ENCODE data around the gene BCL11A.

Gene BCL11A

DNA sequence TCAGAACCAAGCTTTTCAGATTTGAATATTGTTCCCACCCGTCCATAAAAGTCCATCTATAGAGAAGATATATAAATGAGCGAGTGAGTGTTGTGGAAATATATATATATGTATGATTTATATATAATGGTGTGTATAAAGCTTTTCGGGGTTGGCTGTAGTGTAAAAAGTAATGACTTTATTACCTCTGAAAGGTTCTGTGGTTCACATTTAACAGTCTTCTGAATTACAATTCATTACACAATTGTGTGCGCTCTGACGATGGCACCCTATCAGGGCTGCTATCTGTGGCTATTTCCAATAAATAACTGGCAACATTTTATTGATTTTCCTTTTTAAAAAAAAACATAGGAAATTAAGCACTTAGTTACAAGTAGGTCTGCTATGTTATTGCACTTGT is 2.7 kb upstream of the BCL11A start:
- Histone ChIP-seq H2AFZ (ENCODE audit: low read length) (no peak overlapping the region), H2BK120ac (ENCODE audit: low read depth, low read length) (no peak overlapping the region), H3K14ac (ENCODE audit: low read length) (no peak overlapping the region), H2BK12ac (ENCODE audit: low read length) (no peak overlapping the region), H3K23ac (ENCODE audit: low read depth, low read length, poor library complexity) (no peak overlapping the region), H3K18ac (ENCODE audit: low read length) (no peak overlapping the region), H3K79me1 (ENCODE audit: low read depth, low read length) (no peaks in the 10 kb centered on the region), H2BK15ac (ENCODE audit: low read length) (no peak overlapping the region), H4K91ac (ENCODE audit: low read depth, low read length, poor library complexity) (no peak overlapping the region), H3K27me3 (ENCODE audit: control insufficient read depth in 3 of 3, insufficient read depth in 3 of 3, low read depth in 1 of 3, low read length in 3 of 3) (peaks cover 9 to 89% (median 50%) of the 10 kb centered on the region in 3 experiments), H3K9me3 (replicated peaks in 1 of 2; ENCODE audit: control insufficient read depth in 2 of 2, insufficient read depth in 1 of 2, low read depth in 1 of 2, low read length in 2 of 2) (no peaks in the 10 kb centered on the region), H3K4ac (ENCODE audit: low read length) (no peak overlapping the region), H3K9ac (ENCODE audit: low read depth, low read length, poor library complexity) (no peak overlapping the region), H3K4me1 (ENCODE audit: control insufficient read depth in 2 of 2, insufficient read depth in 1 of 2, low read depth in 1 of 2, low read length in 2 of 2) (peaks cover 7 to 14% of the 10 kb centered on the region in 2 donors), H3K27ac (replicated peaks; ENCODE audit: low read length) (no peak overlapping the region), H2BK5ac (ENCODE audit: low read length) (no peak overlapping the region), H4K8ac (ENCODE audit: low read depth, low read length) (no peak overlapping the region), H3K36me3 (replicated peaks in 1 of 2; ENCODE audit: control insufficient read depth in 2 of 2, insufficient read depth in 2 of 2, low read length in 2 of 2) (no peaks in the 10 kb centered on the region), H3K4me2 (ENCODE audit: insufficient read depth, low read length, poor library complexity, severe bottlenecking) (no peak overlapping the region), H3K4me3 (ENCODE audit: low read length in 2 of 2) (no peak overlapping the region), H2AK5ac (ENCODE audit: low read depth, low read length) (no peak overlapping the region)
- 100% methylated on average over 2 of the region's 5 CpGs; no CpG with 5 or more reads in 1 of the 2 donors for WGBS, 2 donors (ENCODE audit: extremely low coverage in 2 of 2, insufficient read length in 2 of 2, insufficient replicate concordance in 1 of 2)
- no peak for DNase-seq (ENCODE audit: low spot score)

- Histone ChIP-seq H2BK5ac (ENCODE audit: low read length) (no peak overlapping the region), H2AFZ (ENCODE audit: low read length) (peak overlapping the region; percentile 92), H3K4ac (ENCODE audit: low read length) (no peak overlapping the region), H3K4me1 (ENCODE audit: control insufficient read depth in 2 of 2, insufficient read depth in 1 of 2, low read depth in 1 of 2, low read length in 2 of 2) (peaks cover 8 to 14% of the 10 kb centered on the region in 2 donors), H3K18ac (ENCODE audit: low read length) (no peak overlapping the region), H3K4me3 (ENCODE audit: low read length in 2 of 2) (peak overlapping the region in 1 of 2 donors; percentile 81), H3K79me1 (ENCODE audit: low read depth, low read length) (no peaks in the 10 kb centered on the region), H3K36me3 (replicated peaks in 1 of 2; ENCODE audit: control insufficient read depth in 2 of 2, insufficient read depth in 2 of 2, low read length in 2 of 2) (no peaks in the 10 kb centered on the region), H2BK120ac (ENCODE audit: low read depth, low read length) (no peak overlapping the region), H3K9me3 (replicated peaks in 1 of 2; ENCODE audit: control insufficient read depth in 2 of 2, insufficient read depth in 1 of 2, low read depth in 1 of 2, low read length in 2 of 2) (no peaks in the 10 kb centered on the region), H3K14ac (ENCODE audit: low read length) (no peak overlapping the region), H4K91ac (ENCODE audit: low read depth, low read length, poor library complexity) (no peak overlapping the region), H2AK5ac (ENCODE audit: low read depth, low read length) (no peak overlapping the region), H4K8ac (ENCODE audit: low read depth, low read length) (no peak overlapping the region), H2BK15ac (ENCODE audit: low read length) (no peak overlapping the region), H3K27me3 (ENCODE audit: control insufficient read depth in 3 of 3, insufficient read depth in 3 of 3, low read depth in 1 of 3, low read length in 3 of 3) (peaks cover 9 to 92% (median 54%) of the 10 kb centered on the region in 3 experiments), H3K9ac (ENCODE audit: low read depth, low read length, poor library complexity) (no peak overlapping the region), H3K23ac (ENCODE audit: low read depth, low read length, poor library complexity) (no peak overlapping the region), H3K27ac (replicated peaks; ENCODE audit: low read length) (no peak overlapping the region), H2BK12ac (ENCODE audit: low read length) (no peak overlapping the region), H3K4me2 (ENCODE audit: insufficient read depth, low read length, poor library complexity, severe bottlenecking) (peak overlapping the region; percentile 98)
- no peak for DNase-seq (ENCODE audit: low spot score)
- no CpG with 5 or more reads among the region's 5 CpGs for WGBS, 2 donors (ENCODE audit: extremely low coverage in 2 of 2, insufficient read length in 2 of 2, insufficient replicate concordance in 1 of 2)
These were observed 2.3 kb upstream of the BCL11A start for GRCh38 chr2:60555783-60556139.

- no CpG with 5 or more reads among the region's 43 CpGs for WGBS, 2 donors (ENCODE audit: extremely low coverage in 2 of 2, insufficient read length in 2 of 2, insufficient replicate concordance in 1 of 2)
These were observed 1.8 kb upstream of the BCL11A start for GRCh38 chr2:60555066-60555782.

GRCh38 chr2:60554646-60555065 is 1.2 kb upstream of the BCL11A start:
- Histone ChIP-seq H3K4me3 (ENCODE audit: low read length in 2 of 2) (peak overlapping the region; percentile 32 to 81), H3K27ac (replicated peaks; ENCODE audit: low read length) (no peak overlapping the region), H3K14ac (ENCODE audit: low read length) (no peak overlapping the region), H3K79me1 (ENCODE audit: low read depth, low read length) (no peaks in the 10 kb centered on the region), H3K36me3 (replicated peaks in 1 of 2; ENCODE audit: control insufficient read depth in 2 of 2, insufficient read depth in 2 of 2, low read length in 2 of 2) (no peaks in the 10 kb centered on the region), H3K4ac (ENCODE audit: low read length) (no peak overlapping the region), H3K18ac (ENCODE audit: low read length) (peak overlapping the region; percentile 64), H3K4me1 (ENCODE audit: control insufficient read depth in 2 of 2, insufficient read depth in 1 of 2, low read depth in 1 of 2, low read length in 2 of 2) (peaks cover 10 to 20% of the 10 kb centered on the region in 2 donors), H4K8ac (ENCODE audit: low read depth, low read length) (no peak overlapping the region), H3K4me2 (ENCODE audit: insufficient read depth, low read length, poor library complexity, severe bottlenecking) (peak overlapping the region; percentile 98), H4K91ac (ENCODE audit: low read depth, low read length, poor library complexity) (no peak overlapping the region), H3K27me3 (ENCODE audit: control insufficient read depth in 3 of 3, insufficient read depth in 3 of 3, low read depth in 1 of 3, low read length in 3 of 3) (peaks cover 9 to 92% (median 57%) of the 10 kb centered on the region in 3 experiments), H2BK5ac (ENCODE audit: low read length) (peak overlapping the region; percentile 39), H3K23ac (ENCODE audit: low read depth, low read length, poor library complexity) (no peak overlapping the region), H3K9ac (ENCODE audit: low read depth, low read length, poor library complexity) (peak overlapping the region; percentile 63), H2BK120ac (ENCODE audit: low read depth, low read length) (no peak overlapping the region), H2BK15ac (ENCODE audit: low read length) (no peak overlapping the region), H2BK12ac (ENCODE audit: low read length) (no peak overlapping the region), H2AK5ac (ENCODE audit: low read depth, low read length) (no peak overlapping the region), H3K9me3 (replicated peaks in 1 of 2; ENCODE audit: control insufficient read depth in 2 of 2, insufficient read depth in 1 of 2, low read depth in 1 of 2, low read length in 2 of 2) (no peaks in the 10 kb centered on the region), H2AFZ (ENCODE audit: low read length) (peak overlapping the region; percentile 92)
- DNase-seq (ENCODE audit: low spot score) = no peak
- WGBS, 2 donors (ENCODE audit: extremely low coverage in 2 of 2, insufficient read length in 2 of 2, insufficient replicate concordance in 1 of 2) = no CpG with 5 or more reads among the region's 28 CpGs

More at GRCh38 chr2:60555066-60555782, 1.8 kb upstream of the BCL11A start:
- H3K27ac ChIP-seq (replicated peaks; ENCODE audit: low read length) = no peak overlapping the region
- no peaks in the 10 kb centered on the region for H3K36me3 ChIP-seq (replicated peaks in 1 of 2; ENCODE audit: control insufficient read depth in 2 of 2, insufficient read depth in 2 of 2, low read length in 2 of 2)
- no peak overlapping the region for H2BK15ac ChIP-seq (ENCODE audit: low read length)
- H3K4me1 ChIP-seq (ENCODE audit: control insufficient read depth in 2 of 2, insufficient read depth in 1 of 2, low read depth in 1 of 2, low read length in 2 of 2) = peaks cover 10 to 17% of the 10 kb centered on the region in 2 donors
- H4K8ac ChIP-seq (ENCODE audit: low read depth, low read length) = no peak overlapping the region
- H3K27me3 ChIP-seq (ENCODE audit: control insufficient read depth in 3 of 3, insufficient read depth in 3 of 3, low read depth in 1 of 3, low read length in 3 of 3) = peaks cover 9 to 92% (median 57%) of the 10 kb centered on the region in 3 experiments
- H3K4ac ChIP-seq (ENCODE audit: low read length) = no peak overlapping the region
- H2AFZ ChIP-seq (ENCODE audit: low read length) = peak overlapping the region; percentile 92
- H3K14ac ChIP-seq (ENCODE audit: low read length) = no peak overlapping the region
- H3K79me1 ChIP-seq (ENCODE audit: low read depth, low read length) = no peaks in the 10 kb centered on the region
- H2BK120ac ChIP-seq (ENCODE audit: low read depth, low read length) = no peak overlapping the region
- DNase-seq (ENCODE audit: low spot score) = no peak
- no peak overlapping the region for H2BK12ac ChIP-seq (ENCODE audit: low read length)
- H4K91ac ChIP-seq (ENCODE audit: low read depth, low read length, poor library complexity) = no peak overlapping the region
- peak overlapping the region; percentile 39 for H2BK5ac ChIP-seq (ENCODE audit: low read length)
- H3K4me3 ChIP-seq (ENCODE audit: low read length in 2 of 2) = peak overlapping the region; percentile 32 to 81
- peak overlapping the region; percentile 98 for H3K4me2 ChIP-seq (ENCODE audit: insufficient read depth, low read length, poor library complexity, severe bottlenecking)
- H3K18ac ChIP-seq (ENCODE audit: low read length) = peak overlapping the region; percentile 85
- H3K23ac ChIP-seq (ENCODE audit: low read depth, low read length, poor library complexity) = peak overlapping the region; percentile 43
- no peak overlapping the region for H2AK5ac ChIP-seq (ENCODE audit: low read depth, low read length)
- H3K9ac ChIP-seq (ENCODE audit: low read depth, low read length, poor library complexity) = peak overlapping the region; percentile 77
- H3K9me3 ChIP-seq (replicated peaks in 1 of 2; ENCODE audit: control insufficient read depth in 2 of 2, insufficient read depth in 1 of 2, low read depth in 1 of 2, low read length in 2 of 2) = no peaks in the 10 kb centered on the region
